Endodermal cell (in vitro differentiated cells): Measurements from ENCODE around the gene SIAH1. TPM values are rescaled to one million over a fixed set of nuclear protein-coding genes. Genes with fewer than 3 reads are reported as not detected.

ENCODE experiments used
- DNase-seq: peaks from one replicate; pipeline ENCODE4 v3.0.0-alpha.2; 2017
- H3K27ac ChIP-seq: 2 replicates; pipeline ENCODE4 v1.5.1; 2013; ENCODE audit warnings: mild to moderate bottlenecking, low read depth, low read length, moderate library complexity
- H3K27me3 ChIP-seq: 2 replicates; pipeline ENCODE4 v1.6.1; 2013; ENCODE audit warnings: mild to moderate bottlenecking, low read length, moderate library complexity; ENCODE audit not compliant: insufficient read depth, control insufficient read depth, poor library complexity, severe bottlenecking
- H3K36me3 ChIP-seq: 2 replicates; pipeline ENCODE4 v1.7.0; 2013; ENCODE audit warnings: mild to moderate bottlenecking, low read length, moderate library complexity; ENCODE audit not compliant: control insufficient read depth, insufficient read depth
- H3K4me1 ChIP-seq: one replicate; pipeline ENCODE4 v1.7.0; 2013; ENCODE audit warnings: low read length; ENCODE audit not compliant: control insufficient read depth, insufficient read depth
- H3K4me3 ChIP-seq: 2 replicates; pipeline ENCODE4 v1.5.1; 2013; ENCODE audit warnings: mild to moderate bottlenecking, low read length, moderate library complexity
- H3K9ac ChIP-seq: 2 replicates; pipeline ENCODE4 v1.6.1; 2013; ENCODE audit warnings: mild to moderate bottlenecking, low read length, moderate library complexity; ENCODE audit not compliant: poor library complexity, severe bottlenecking; ENCODE audit errors: extremely low read depth
- H3K9me3 ChIP-seq: 2 replicates; pipeline ENCODE4 v1.6.1; 2013; ENCODE audit warnings: mild to moderate bottlenecking, low read length, moderate library complexity; ENCODE audit not compliant: control insufficient read depth
- H3K27ac Mint-ChIP-seq: 2 replicates; pipeline ENCODE4 v1.8.0; 2020; ENCODE audit warnings: mixed read lengths
- H3K27me3 Mint-ChIP-seq: 2 replicates; pipeline ENCODE4 v1.8.0; 2021; ENCODE audit warnings: mild to moderate bottlenecking, mixed read lengths; ENCODE audit not compliant: insufficient read depth
- H3K36me3 Mint-ChIP-seq: 2 replicates; pipeline ENCODE4 v1.8.0; 2020; ENCODE audit warnings: low read depth, mixed read lengths
- H3K4me1 Mint-ChIP-seq: 2 replicates; pipeline ENCODE4 v1.8.0; 2020; ENCODE audit warnings: mixed read lengths
- H3K4me3 Mint-ChIP-seq: 2 replicates; pipeline ENCODE4 v1.8.0; 2020; ENCODE audit warnings: mild to moderate bottlenecking, moderate library complexity, mixed read lengths
- H3K9me3 Mint-ChIP-seq: 2 replicates; pipeline ENCODE4 v1.8.0; 2020; ENCODE audit warnings: mild to moderate bottlenecking, mixed read lengths
- CTCF ChIP-seq: fragments of 200-600 bp; sonication (generic); conservative IDR thresholded peaks from 2 replicates; pipeline ENCODE4 v1.5.0; 2021; ENCODE audit warnings: antibody characterized with exemption, mild to moderate bottlenecking
- WGBS, 2 experiments: methylation state at CpG; one replicate each; pipeline versions ENCODE4 v1.1.5 to v1.1.7; 2013; ENCODE audit warnings: missing lambda C conversion rate in 2 of 2, mixed read lengths in 1 of 2; ENCODE audit not compliant: insufficient coverage in 1 of 2, insufficient read length in 1 of 2; 5-methylcytosine and 5-hydroxymethylcytosine counted together
- total RNA-seq, 2 donors: library from RNA; stranded (reverse); fragmentation: NEBNext Ultra II Directional in 1 of 2; extraction: Animal tissue kit (Norgen Biotek cat#: 25700) in 1 of 2; gene quantifications; 2 replicates in 1 of 2; 3 replicates in 1 of 2; pipeline ENCODE4 v1.2.1, GENCODE V29; 2021

Gene SIAH1
- total RNA-seq, 2 donors from 2014 or later: 32.8 to 37.5 TPM

GRCh38 chr16:48409839-48410632 lies 24.8 kb upstream of the SIAH1 start:
- peaks cover 11% of the 10 kb centered on the region for H3K4me1 Mint-ChIP-seq
- H3K27ac ChIP-seq: no peak overlapping the region
- no peaks in the 10 kb centered on the region for H3K4me1 ChIP-seq
- no peaks in the 10 kb centered on the region for H3K9me3 Mint-ChIP-seq
- H3K9ac ChIP-seq: no peak overlapping the region
- 92 to 100% methylated on average over 5 to 12 of the region's 12 CpGs for WGBS, 2 experiments
- H3K4me3 Mint-ChIP-seq: no peak overlapping the region
- no peak for DNase-seq
- H3K4me3 ChIP-seq: no peak overlapping the region
- H3K36me3 ChIP-seq: no peaks in the 10 kb centered on the region
- no peaks in the 10 kb centered on the region for H3K27me3 ChIP-seq
- no peaks in the 10 kb centered on the region for H3K9me3 ChIP-seq
- no peak overlapping the region for H3K27ac Mint-ChIP-seq
- no peak for TF ChIP-seq CTCF
- no peaks in the 10 kb centered on the region for H3K27me3 Mint-ChIP-seq
- no peaks in the 10 kb centered on the region for H3K36me3 Mint-ChIP-seq

- H3K27me3 ChIP-seq: no peaks in the 10 kb centered on the region
- 92 to 93% methylated on average over 5 to 7 of the region's 7 CpGs for WGBS, 2 experiments
These were observed 23.5 kb upstream of the SIAH1 start for GRCh38 chr16:48408688-48409087.

GRCh38 chr16:48405907-48406306 lies 20.7 kb upstream of the SIAH1 start:
- DNase-seq: no peak
- Mint-ChIP-seq H3K36me3 (no peaks in the 10 kb centered on the region), H3K27me3 (no peaks in the 10 kb centered on the region), H3K9me3 (no peaks in the 10 kb centered on the region), H3K27ac (no peak overlapping the region), H3K4me1 (peaks cover 20% of the 10 kb centered on the region), H3K4me3 (no peak overlapping the region)
- no peak for TF ChIP-seq CTCF
- H3K4me3 ChIP-seq: no peak overlapping the region
- no peaks in the 10 kb centered on the region for H3K9me3 ChIP-seq
- WGBS, 2 experiments: 78 to 95% methylated on average over 2 to 4 of the region's 4 CpGs
- no peaks in the 10 kb centered on the region for H3K27me3 ChIP-seq
- no peaks in the 10 kb centered on the region for H3K4me1 ChIP-seq
- no peak overlapping the region for H3K9ac ChIP-seq
- no peak overlapping the region for H3K27ac ChIP-seq
- H3K36me3 ChIP-seq: no peaks in the 10 kb centered on the region

More at GRCh38 chr16:48408688-48409087, 23.5 kb upstream of the SIAH1 start:
- Histone ChIP-seq H3K9ac (no peak overlapping the region), H3K36me3 (no peaks in the 10 kb centered on the region), H3K9me3 (no peaks in the 10 kb centered on the region), H3K4me1 (no peaks in the 10 kb centered on the region), H3K27ac (no peak overlapping the region), H3K4me3 (no peak overlapping the region)
- H3K9me3 Mint-ChIP-seq: no peaks in the 10 kb centered on the region
- no peak overlapping the region for H3K4me3 Mint-ChIP-seq
- H3K36me3 Mint-ChIP-seq: no peaks in the 10 kb centered on the region
- no peak overlapping the region for H3K27ac Mint-ChIP-seq
- no peak for DNase-seq
- no peaks in the 10 kb centered on the region for H3K27me3 Mint-ChIP-seq
- H3K4me1 Mint-ChIP-seq: peaks cover 12% of the 10 kb centered on the region
- no peak for TF ChIP-seq CTCF
